WTC11 (cell line): Measurements from ENCODE around the gene VPS8. TPM values are rescaled to one million over a fixed set of nuclear protein-coding genes. Genes with fewer than 3 reads are reported as not detected.
"Not testable (repeated sequence)": the region's sequence is repeated elsewhere in the genome, so short reads cannot be mapped to it uniquely, and the experiment has no call there.

Source experiments
- ATAC-seq: fragments of 200-7000 bp; cut with Tn5 transposase; 2 replicates; pipeline ENCODE4 v1.10.0; 2021; ENCODE audit warnings: mild to moderate bottlenecking, moderate library complexity
- CTCF ChIA-PET: fragments of 300-600 bp; sonication (Branson Sonifier 250); formaldehyde crosslinking; loops from one replicate; lab custom pipeline; 2021; ENCODE audit warnings: antibody characterized with exemption; lab: Charles Lee
- POLR2A ChIA-PET: fragments of 350-600 bp; sonication (Branson Sonifier 250); formaldehyde crosslinking; loops from one replicate; lab custom pipeline; 2021; ENCODE audit warnings: antibody characterized with exemption; lab: Charles Lee
- DNase-seq: peaks from one replicate; pipeline ENCODE4 v3.0.0; 2021; ENCODE audit warnings: low spot score
- H3K27ac Mint-ChIP-seq: 2 replicates; pipeline ENCODE4 v1.8.0; 2021; ENCODE audit warnings: mixed read lengths
- H3K27me3 Mint-ChIP-seq: 2 replicates; pipeline ENCODE4 v1.8.0; 2021; ENCODE audit warnings: low read depth, mild to moderate bottlenecking, moderate library complexity, mixed read lengths
- H3K36me3 Mint-ChIP-seq: 2 replicates; pipeline ENCODE4 v1.8.0; 2021; ENCODE audit warnings: mixed read lengths
- H3K4me1 Mint-ChIP-seq: 2 replicates; pipeline ENCODE4 v1.8.0; 2022; ENCODE audit warnings: mixed read lengths
- H3K4me3 Mint-ChIP-seq: 2 replicates; pipeline ENCODE4 v1.8.0; 2021; ENCODE audit warnings: mild to moderate bottlenecking, moderate library complexity, mixed read lengths
- H3K9me3 Mint-ChIP-seq: 2 replicates; pipeline ENCODE4 v1.8.0; 2021; ENCODE audit warnings: mixed read lengths
- ATF2 ChIP-seq: sonication (generic); formaldehyde crosslinking; IDR thresholded peaks from 2 replicates; pipeline ENCODE4 v1.8.1; 2022; ENCODE audit warnings: low read depth, missing genetic modification reagents, borderline replicate concordance
- ATF3 ChIP-seq: sonication (generic); formaldehyde crosslinking; conservative IDR thresholded peaks from 2 replicates; pipeline ENCODE4 v1.8.1; 2022; ENCODE audit warnings: mild to moderate bottlenecking, missing genetic modification reagents
- CDX4 ChIP-seq: fragments of 250-450 bp; sonication (Bioruptor Pico); IDR thresholded peaks from 2 replicates; pipeline ENCODE4 v1.9.0; 2021; ENCODE audit warnings: moderate library complexity, mild to moderate bottlenecking, inconsistent platforms, borderline replicate concordance
- ELF4 ChIP-seq: sonication (generic); formaldehyde crosslinking; IDR thresholded peaks from 2 replicates; pipeline ENCODE4 v1.8.1; 2022; ENCODE audit warnings: low read depth, mild to moderate bottlenecking, moderate library complexity, missing genetic modification reagents
- ETV6 ChIP-seq: sonication (generic); formaldehyde crosslinking; IDR thresholded peaks from 2 replicates; pipeline ENCODE4 v1.8.1; 2022; ENCODE audit warnings: mild to moderate bottlenecking, missing genetic modification reagents
- GRHL2 ChIP-seq: fragments of 250-450 bp; sonication (Bioruptor Pico); IDR thresholded peaks from 2 replicates; pipeline ENCODE4 v1.8.0; 2022; ENCODE audit warnings: mild to moderate bottlenecking, moderate library complexity; ENCODE audit not compliant: insufficient replicate concordance, severe bottlenecking
- MAX ChIP-seq: sonication (generic); formaldehyde crosslinking; IDR thresholded peaks from 2 replicates; pipeline ENCODE4 v1.8.0; 2022; ENCODE audit warnings: mild to moderate bottlenecking, missing genetic modification reagents
- MLX ChIP-seq: sonication (generic); formaldehyde crosslinking; IDR thresholded peaks from 2 replicates; pipeline ENCODE4 v1.8.1; 2023; ENCODE audit warnings: mild to moderate bottlenecking, missing genetic modification reagents, moderate library complexity
- PREB ChIP-seq: sonication (generic); formaldehyde crosslinking; IDR thresholded peaks from 2 replicates; pipeline ENCODE4 v1.8.1; 2022; ENCODE audit warnings: mild to moderate bottlenecking, missing genetic modification reagents, moderate library complexity, borderline replicate concordance
- TP53 ChIP-seq: sonication (generic); formaldehyde crosslinking; IDR thresholded peaks from 2 replicates; pipeline ENCODE4 v1.8.1; 2023; ENCODE audit warnings: mild to moderate bottlenecking, missing genetic modification reagents
- USF1 ChIP-seq: sonication (generic); formaldehyde crosslinking; IDR thresholded peaks from 2 replicates; pipeline ENCODE4 v1.8.0; 2022; ENCODE audit warnings: mild to moderate bottlenecking, missing genetic modification reagents
- ZNF317 ChIP-seq: sonication (generic); formaldehyde crosslinking; IDR thresholded peaks from 2 replicates; pipeline ENCODE4 v1.8.1; 2023; ENCODE audit warnings: low read depth, mild to moderate bottlenecking, moderate library complexity, missing genetic modification reagents, borderline replicate concordance
- ZNF425 ChIP-seq: fragments of 250-450 bp; sonication (Bioruptor Pico); conservative IDR thresholded peaks from 2 replicates; pipeline ENCODE4 v1.9.0; 2021; ENCODE audit warnings: mild to moderate bottlenecking
- total RNA-seq: library from RNA; stranded (reverse); gene quantifications from 3 replicates; pipeline ENCODE4 v1.2.3, GENCODE V29; 2021

VPS8 gene
- total RNA-seq, 1 experiment from 2014 or later = 44.9 TPM

- peaks cover 11% of the 10 kb centered on the region for H3K36me3 Mint-ChIP-seq
- DNase-seq = no peak
- H3K27me3 Mint-ChIP-seq = no peaks in the 10 kb centered on the region
- H3K27ac Mint-ChIP-seq = peak overlapping the region; percentile 43; the same call in 1 of the 2 replicates
- ATAC-seq = no peak
- ChIA-PET POLR2A (no interaction called here), CTCF (interaction anchor here (0.6 kb wide), 1 partner anchor 75 kb away, joined by 3 read pairs; no protein-coding TSS in a partner anchor)
- H3K4me1 Mint-ChIP-seq = peaks cover 30% of the 10 kb centered on the region
- peaks cover 3% of the 10 kb centered on the region; the same call in 1 of the 2 replicates for H3K9me3 Mint-ChIP-seq
- H3K4me3 Mint-ChIP-seq = no peak overlapping the region
- no peak for TF ChIP-seq CDX4 (CRISPR knock-in tag)
- no peak for TF ChIP-seq ZNF317 (CRISPR knock-in tag)
- no peak for TF ChIP-seq PREB
- TF ChIP-seq MAX = no peak
- TF ChIP-seq GRHL2 (CRISPR knock-in tag) = no peak
- no peak for TF ChIP-seq ELF4 (CRISPR knock-in tag)
- no peak for TF ChIP-seq USF1 (CRISPR knock-in tag)
- no peak for TF ChIP-seq ATF3 (CRISPR knock-in tag)
- TF ChIP-seq ATF2 (CRISPR knock-in tag) = no peak
- no peak for TF ChIP-seq TP53 (CRISPR knock-in tag)
- TF ChIP-seq MLX = no peak
- no peak for TF ChIP-seq ETV6 (CRISPR knock-in tag)
- no peak for TF ChIP-seq ZNF425 (CRISPR knock-in tag)
Measured at GRCh38 chr3:184949251-184949965, 137.4 kb downstream of the VPS8 start.

GRCh38 chr3:184950816-184951215 lies 138.8 kb downstream of the VPS8 start:
- DNase-seq, H3K9me3 Mint-ChIP-seq, H3K4me3 Mint-ChIP-seq, POLR2A ChIA-PET, H3K27me3 Mint-ChIP-seq, H3K27ac Mint-ChIP-seq, CTCF ChIA-PET, ATAC-seq: not testable (repeated sequence)
- Mint-ChIP-seq H3K36me3 (peaks cover 11% of the 10 kb centered on the region), H3K4me1 (peaks cover 27% of the 10 kb centered on the region)
